Measurements from ENCODE around the gene NME7.

NME7 gene

GRCh38 chr1:169122976-169123375 is 244.6 kb downstream of the NME7 start:
- no peak for DNase-seq (ENCODE audit: low spot score)
- no peak overlapping the region for H3K27ac ChIP-seq
- TF ChIP-seq CTCF (IDR thresholded peaks at IDR 0.05), result no peak
- H3K4me3 ChIP-seq, result no peak overlapping the region

- H3K4me3 ChIP-seq, result no peak overlapping the region
- no peak overlapping the region for H3K27ac ChIP-seq
Measured at GRCh38 chr1:169121146-169121923, 246.3 kb downstream of the NME7 start.

GRCh38 chr1:169120066-169120465 is 247.5 kb downstream of the NME7 start:
- no peak for TF ChIP-seq CTCF (IDR thresholded peaks at IDR 0.05)
- H3K27ac ChIP-seq, result no peak overlapping the region
- no peak for DNase-seq (ENCODE audit: low spot score)
- H3K4me3 ChIP-seq, result no peak overlapping the region

More at GRCh38 chr1:169121146-169121923, 246.3 kb downstream of the NME7 start:
- no peak for DNase-seq (ENCODE audit: low spot score)
- no peak for TF ChIP-seq CTCF (IDR thresholded peaks at IDR 0.05)

GRCh38 chr1:169119405-169119804 is 248.2 kb downstream of the NME7 start:
- no peak for TF ChIP-seq CTCF (IDR thresholded peaks at IDR 0.05)
- no peak for DNase-seq (ENCODE audit: low spot score)
- Histone ChIP-seq H3K27ac (no peak overlapping the region), H3K4me3 (no peak overlapping the region)

GRCh38 chr1:169118227-169118626 is 249.4 kb downstream of the NME7 start:
- no peak overlapping the region for H3K4me3 ChIP-seq
- H3K27ac ChIP-seq, result no peak overlapping the region
- no peak for DNase-seq (ENCODE audit: low spot score)
- TF ChIP-seq CTCF (IDR thresholded peaks at IDR 0.05), result no peak

- DNase-seq (ENCODE audit: low spot score), result no peak
- TF ChIP-seq CTCF (IDR thresholded peaks at IDR 0.05), result no peak
- Histone ChIP-seq H3K27ac (no peak overlapping the region), H3K4me3 (no peak overlapping the region)
Measured at GRCh38 chr1:169117599-169117998, 250.0 kb downstream of the NME7 start.

- no peak for DNase-seq (ENCODE audit: low spot score)
- no peak for TF ChIP-seq CTCF (IDR thresholded peaks at IDR 0.05)
- no peak overlapping the region for H3K27ac ChIP-seq
- no peak overlapping the region for H3K4me3 ChIP-seq
Measured at GRCh38 chr1:169117014-169117413, 250.6 kb downstream of the NME7 start.
